HEK293 (cell line): Measurements from ENCODE around the gene PPFIA2.

Experiments used
- ZNF561 ChIP-seq: fragments of 450-650 bp; IDR thresholded peaks from 2 replicates; pipeline ENCODE4 v1.5.1; 2018; ENCODE audit warnings: missing biosample characterization, missing genetic modification characterization, borderline replicate concordance
- ZNF785 ChIP-seq: fragments of 450-650 bp; formaldehyde crosslinking; IDR thresholded peaks from 2 replicates; pipeline ENCODE4 v1.5.1; 2016; ENCODE audit warnings: missing biosample characterization, missing genetic modification characterization
- ZSCAN30 ChIP-seq: fragments of 450-650 bp; IDR thresholded peaks from 2 replicates; pipeline ENCODE4 v1.5.1; 2018; ENCODE audit warnings: missing biosample characterization, mild to moderate bottlenecking, missing genetic modification characterization, moderate library complexity
- TF ChIP-seq, protein P1 (sequence below): fragments of 450-650 bp; formaldehyde crosslinking; IDR thresholded peaks from 2 replicates; pipeline ENCODE4 v1.5.1; 2016; ENCODE audit warnings: missing biosample characterization, missing genetic modification characterization
- TF ChIP-seq, protein P2 (sequence below): fragments of 450-650 bp; formaldehyde crosslinking; IDR thresholded peaks from 2 replicates; pipeline ENCODE4 v1.5.1; 2016; ENCODE audit warnings: missing biosample characterization, missing genetic modification characterization

DNA sequence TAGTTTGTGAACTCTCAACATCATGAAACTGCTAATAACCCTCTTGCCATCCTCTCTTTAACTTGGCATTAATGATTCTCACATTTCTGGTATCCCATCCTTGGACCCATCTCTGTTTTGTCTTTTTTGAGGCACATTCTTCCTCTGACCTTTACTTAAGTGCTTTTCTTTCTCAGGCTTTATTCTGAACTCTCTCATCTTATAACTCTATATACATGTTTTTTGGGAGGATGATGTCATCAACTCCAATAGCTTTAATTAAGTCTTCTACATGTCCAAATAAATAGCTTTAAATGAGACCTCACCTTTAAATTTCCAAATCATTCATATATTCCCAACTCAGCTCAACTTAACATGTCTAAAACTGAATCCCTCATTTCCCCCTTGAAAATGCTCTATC lies 88.4 kb downstream of the PPFIA2 start:
- TF ChIP-seq ZNF785 (tag by site-specific recombination) (no peak), ZSCAN30 (no peak), ZNF561 (no peak)
- TF ChIP-seq, protein P1, sequence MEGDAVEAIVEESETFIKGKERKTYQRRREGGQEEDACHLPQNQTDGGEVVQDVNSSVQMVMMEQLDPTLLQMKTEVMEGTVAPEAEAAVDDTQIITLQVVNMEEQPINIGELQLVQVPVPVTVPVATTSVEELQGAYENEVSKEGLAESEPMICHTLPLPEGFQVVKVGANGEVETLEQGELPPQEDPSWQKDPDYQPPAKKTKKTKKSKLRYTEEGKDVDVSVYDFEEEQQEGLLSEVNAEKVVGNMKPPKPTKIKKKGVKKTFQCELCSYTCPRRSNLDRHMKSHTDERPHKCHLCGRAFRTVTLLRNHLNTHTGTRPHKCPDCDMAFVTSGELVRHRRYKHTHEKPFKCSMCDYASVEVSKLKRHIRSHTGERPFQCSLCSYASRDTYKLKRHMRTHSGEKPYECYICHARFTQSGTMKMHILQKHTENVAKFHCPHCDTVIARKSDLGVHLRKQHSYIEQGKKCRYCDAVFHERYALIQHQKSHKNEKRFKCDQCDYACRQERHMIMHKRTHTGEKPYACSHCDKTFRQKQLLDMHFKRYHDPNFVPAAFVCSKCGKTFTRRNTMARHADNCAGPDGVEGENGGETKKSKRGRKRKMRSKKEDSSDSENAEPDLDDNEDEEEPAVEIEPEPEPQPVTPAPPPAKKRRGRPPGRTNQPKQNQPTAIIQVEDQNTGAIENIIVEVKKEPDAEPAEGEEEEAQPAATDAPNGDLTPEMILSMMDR: no peak
- TF ChIP-seq, protein P2, sequence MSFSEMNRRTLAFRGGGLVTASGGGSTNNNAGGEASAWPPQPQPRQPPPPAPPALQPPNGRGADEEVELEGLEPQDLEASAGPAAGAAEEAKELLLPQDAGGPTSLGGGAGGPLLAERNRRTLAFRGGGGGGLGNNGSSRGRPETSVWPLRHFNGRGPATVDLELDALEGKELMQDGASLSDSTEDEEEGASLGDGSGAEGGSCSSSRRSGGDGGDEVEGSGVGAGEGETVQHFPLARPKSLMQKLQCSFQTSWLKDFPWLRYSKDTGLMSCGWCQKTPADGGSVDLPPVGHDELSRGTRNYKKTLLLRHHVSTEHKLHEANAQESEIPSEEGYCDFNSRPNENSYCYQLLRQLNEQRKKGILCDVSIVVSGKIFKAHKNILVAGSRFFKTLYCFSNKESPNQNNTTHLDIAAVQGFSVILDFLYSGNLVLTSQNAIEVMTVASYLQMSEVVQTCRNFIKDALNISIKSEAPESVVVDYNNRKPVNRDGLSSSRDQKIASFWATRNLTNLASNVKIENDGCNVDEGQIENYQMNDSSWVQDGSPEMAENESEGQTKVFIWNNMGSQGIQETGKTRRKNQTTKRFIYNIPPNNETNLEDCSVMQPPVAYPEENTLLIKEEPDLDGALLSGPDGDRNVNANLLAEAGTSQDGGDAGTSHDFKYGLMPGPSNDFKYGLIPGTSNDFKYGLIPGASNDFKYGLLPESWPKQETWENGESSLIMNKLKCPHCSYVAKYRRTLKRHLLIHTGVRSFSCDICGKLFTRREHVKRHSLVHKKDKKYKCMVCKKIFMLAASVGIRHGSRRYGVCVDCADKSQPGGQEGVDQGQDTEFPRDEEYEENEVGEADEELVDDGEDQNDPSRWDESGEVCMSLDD: no peak
